HepG2 (cell line): ENCODE measurements around the gene CEBPB. TPM values are rescaled to one million over a fixed set of nuclear protein-coding genes. Genes with fewer than 3 reads are reported as not detected.

Experiments
- ATAC-seq: fragments of 200-7000 bp; cut with Tn5 transposase; 3 replicates; pipeline ENCODE4 v1.9.1; 2020; ENCODE audit warnings: mild to moderate bottlenecking, moderate library complexity
- BruUV-seq: library from RNA; stranded (reverse); fragments of 400-500 nt; replicated peaks from 2 replicates; lab custom pipeline; 2021; lab: Mats Ljungman, UMichigan
- CTCF ChIA-PET: fragments of 300-600 bp; formaldehyde crosslinking; extraction: SDS; loops from one replicate; lab custom pipeline; 2021; ENCODE audit warnings: low total read pairs, inconsistent platforms, low intra/inter-chr PET ratio; lab: Yijun Ruan, JAX
- POLR2A ChIA-PET: fragments of 350-600 bp; sonication (Branson Sonifier 250); formaldehyde crosslinking; loops from one replicate; lab custom pipeline; 2020; ENCODE audit warnings: antibody characterized with exemption, inconsistent platforms; lab: Yijun Ruan, JAX
- DNase-seq: peaks from one replicate; pipeline ENCODE4 v3.0.0-alpha.2; 2015; ENCODE audit warnings: low spot score
- FAIRE-seq: peaks from 3 replicates; lab custom pipeline; 2011; peaks lifted over from hg19 to GRCh38; lab: Jason Lieb, UNC
- H2AFZ ChIP-seq: one replicate; pipeline ENCODE4 v1.6.1; 2011; ENCODE audit warnings: low read length, inconsistent platforms
- H3K27ac ChIP-seq: fragments of 300-600 bp; 3 replicates; pipeline ENCODE4 v1.8.0; 2011; ENCODE audit warnings: mixed run types, mild to moderate bottlenecking, mixed read lengths, low read length, inconsistent platforms; ENCODE audit not compliant: insufficient read depth; ENCODE audit errors: extremely low read length
- H3K27me3 ChIP-seq, 2 experiments: fragments of 200-600 bp in 1 of 2; 2 replicates in 1 of 2; 3 replicates in 1 of 2; pipeline versions ENCODE4 v1.6.0 to v1.8.0; 2011; ENCODE audit warnings: low read length in 2 of 2, mild to moderate bottlenecking in 2 of 2, moderate library complexity in 2 of 2, inconsistent platforms in 1 of 2; ENCODE audit not compliant: insufficient read depth in 2 of 2, control insufficient read depth in 1 of 2
- H3K36me3 ChIP-seq, 2 experiments: fragments of 200-600 bp in 1 of 2; replicated peaks in 1 of 2; 2 replicates in 1 of 2; 3 replicates in 1 of 2; pipeline versions ENCODE4 v1.5.1 to v1.8.0; 2011; ENCODE audit warnings: low read length in 2 of 2, inconsistent platforms in 1 of 2; ENCODE audit not compliant: insufficient read depth in 2 of 2, control insufficient read depth in 1 of 2
- H3K4me1 ChIP-seq: 2 replicates; pipeline ENCODE4 v1.5.1; 2012; ENCODE audit warnings: low read length, inconsistent platforms; ENCODE audit not compliant: insufficient read depth
- H3K4me2 ChIP-seq: 2 replicates; pipeline ENCODE4 v1.6.0; 2011; ENCODE audit warnings: low read depth, low read length, inconsistent platforms
- H3K4me3 ChIP-seq, 3 experiments: fragments of 200-600 bp in 1 of 3; sonication (generic), shearing (Covaris generic) in 1 of 3; replicated peaks in 1 of 3; 2 replicates each; pipeline ENCODE4 v1.5.1; 2011 to 2016; ENCODE audit warnings: low read length in 3 of 3, inconsistent platforms in 2 of 3, low read depth in 2 of 3, mild to moderate bottlenecking in 2 of 3, control low read depth in 1 of 3, mixed read lengths in 1 of 3; ENCODE audit not compliant: insufficient read depth in 1 of 3
- H3K79me2 ChIP-seq: one replicate; pipeline ENCODE4 v1.6.1; 2011; ENCODE audit warnings: low read length, inconsistent platforms; ENCODE audit not compliant: insufficient read depth
- H3K9ac ChIP-seq: 2 replicates; pipeline ENCODE4 v1.6.0; 2011; ENCODE audit warnings: mild to moderate bottlenecking, low read depth, low read length, inconsistent platforms; ENCODE audit not compliant: insufficient read depth
- H3K9me3 ChIP-seq: 2 replicates; pipeline ENCODE4 v1.5.1; 2012; ENCODE audit warnings: mild to moderate bottlenecking, low read length
- H4K20me1 ChIP-seq: 2 replicates; pipeline ENCODE4 v1.6.0; 2011; ENCODE audit warnings: inconsistent platforms, mild to moderate bottlenecking, low read length, moderate library complexity; ENCODE audit not compliant: insufficient read depth
- CBX5 ChIP-seq: sonication (generic); formaldehyde crosslinking; IDR thresholded peaks from 2 replicates; pipeline ENCODE4 v1.4.0; 2020; ENCODE audit warnings: missing genetic modification reagents, borderline replicate concordance
- CCDC6 ChIP-seq: sonication (generic); formaldehyde crosslinking; IDR thresholded peaks from 2 replicates; pipeline ENCODE4 v1.8.1; 2022; ENCODE audit warnings: mild to moderate bottlenecking, missing genetic modification reagents, moderate library complexity
- ELF3 ChIP-seq: IDR thresholded peaks from 2 replicates; pipeline ENCODE4 v1.6.1; 2016; ENCODE audit warnings: missing genetic modification reagents, missing compliant biosample characterization
- EP300 ChIP-seq, 3 experiments: sonication (generic) in 1 of 3; formaldehyde crosslinking in 1 of 3; IDR thresholded peaks; 2 replicates each; pipeline versions ENCODE4 v1.5.1 to v1.6.1; 2011 to 2020; ENCODE audit warnings: low read depth in 2 of 3, low read length in 2 of 3, borderline replicate concordance in 1 of 3, improper control_type of control experiment in 1 of 3, mild to moderate bottlenecking in 1 of 3, missing genetic modification reagents in 1 of 3, moderate library complexity in 1 of 3
- ETV5 ChIP-seq: IDR thresholded peaks from 2 replicates; pipeline ENCODE4 v1.6.1; 2018; ENCODE audit warnings: missing biosample characterization, missing genetic modification reagents, inconsistent platforms, borderline replicate concordance
- FOXA1 ChIP-seq, 2 experiments: fragments of 450-650 bp in 1 of 2; sonication (generic) in 1 of 2; formaldehyde crosslinking in 1 of 2; IDR thresholded peaks; 2 replicates each; pipeline versions ENCODE4 v1.4.0 to v1.6.1; 2016 to 2020; ENCODE audit warnings: missing genetic modification reagents in 1 of 2
- FOXA3 ChIP-seq: IDR thresholded peaks from 2 replicates; pipeline ENCODE4 v1.6.1; 2016; ENCODE audit warnings: missing genetic modification reagents, missing compliant biosample characterization
- IKZF1 ChIP-seq: fragments of 450-650 bp; IDR thresholded peaks from 2 replicates; pipeline ENCODE4 v1.7.1; 2016
- KDM1A ChIP-seq: IDR thresholded peaks from 2 replicates; pipeline ENCODE4 v1.6.1; 2016; ENCODE audit warnings: missing compliant biosample characterization
- MAFF ChIP-seq: IDR thresholded peaks from 2 replicates; pipeline ENCODE4 v1.6.1; 2011; ENCODE audit warnings: low read depth, low read length, improper control_type of control experiment
- MAFK ChIP-seq, 2 experiments: IDR thresholded peaks in 1 of 2; conservative IDR thresholded peaks in 1 of 2; 2 replicates each; pipeline ENCODE4 v1.6.1; 2011; ENCODE audit warnings: improper control_type of control experiment in 2 of 2, low read length in 2 of 2
- MEIS2 ChIP-seq: sonication (generic); formaldehyde crosslinking; IDR thresholded peaks from 2 replicates; pipeline ENCODE4 v1.9.0; 2021; ENCODE audit warnings: mild to moderate bottlenecking, missing genetic modification reagents
- NFYB ChIP-seq: sonication (generic); formaldehyde crosslinking; IDR thresholded peaks from 2 replicates; pipeline ENCODE4 v1.4.0; 2020; ENCODE audit warnings: missing genetic modification reagents
- RORA ChIP-seq: sonication (generic); formaldehyde crosslinking; IDR thresholded peaks from 2 replicates; pipeline ENCODE4 v1.5.0; 2020; ENCODE audit warnings: mild to moderate bottlenecking, missing genetic modification reagents, moderate library complexity
- RXRA ChIP-seq: sonication (generic); formaldehyde crosslinking; IDR thresholded peaks from 2 replicates; pipeline ENCODE4 v1.5.1; 2020; ENCODE audit warnings: missing genetic modification reagents
- SATB2 ChIP-seq: sonication (generic); formaldehyde crosslinking; IDR thresholded peaks from 2 replicates; pipeline ENCODE4 v1.5.0; 2020; ENCODE audit warnings: missing genetic modification reagents
- TAF1 ChIP-seq: sonication (generic); formaldehyde crosslinking; IDR thresholded peaks from 2 replicates; pipeline ENCODE4 v1.4.0; 2020; ENCODE audit warnings: missing genetic modification reagents
- TOE1 ChIP-seq: sonication (generic); formaldehyde crosslinking; IDR thresholded peaks from 2 replicates; pipeline ENCODE4 v1.4.0; 2020; ENCODE audit warnings: mild to moderate bottlenecking, missing genetic modification reagents
- ZMYM3 ChIP-seq: sonication (generic); formaldehyde crosslinking; IDR thresholded peaks from 2 replicates; pipeline ENCODE4 v1.5.1; 2020; ENCODE audit warnings: mild to moderate bottlenecking, missing genetic modification reagents
- ZNF143 ChIP-seq: sonication (generic); formaldehyde crosslinking; IDR thresholded peaks from 2 replicates; pipeline ENCODE4 v1.4.0; 2020; ENCODE audit warnings: missing genetic modification reagents
- ZNF746 ChIP-seq: sonication (generic); formaldehyde crosslinking; IDR thresholded peaks from 2 replicates; pipeline ENCODE4 v1.8.0; 2022; ENCODE audit warnings: mild to moderate bottlenecking, missing genetic modification reagents
- WGBS: methylation state at CpG from one replicate; pipeline ENCODE4 v1.1.6; 2017; ENCODE audit warnings: low lambda C conversion rate; 5-methylcytosine and 5-hydroxymethylcytosine counted together
- in situ Hi-C: cut with HindIII; loops from 2 replicates; pipeline ENCODE4 v1.10.0; 2017; ENCODE audit warnings: low pct_unique_long_range_greater_than_20kb; ENCODE audit not compliant: extremely low pct_ligation_motif_present
- intact Hi-C: fragments of 100-400 bp; cut with micrococcal nuclease; formaldehyde crosslinking; loops from one replicate; pipeline ENCODE4 v1.10.0; 2022; ENCODE audit not compliant: unreplicated experiment
- polyA plus RNA-seq, 8 experiments: library from polyadenylated mRNA; depleted of rRNA in 3 of 8; stranded (reverse) in 7 of 8; unstranded in 1 of 8; fragments of >200 nt; fragmentation: Illumina TruSeq in 4 of 8; extraction: Trizol in 4 of 8; gene quantifications; 2 replicates each; pipeline versions ENCODE4 v1.2.1 to v1.2.3, GENCODE V29; 2011 to 2016; ENCODE audit warnings: low read depth in 4 of 8, missing spikeins in 1 of 8, mixed read lengths in 1 of 8; ENCODE audit not compliant: insufficient read depth in 1 of 8
- total RNA-seq, 5 experiments: library from RNA; depleted of rRNA; stranded (reverse); fragments of >200 nt; fragmentation: Illumina TruSeq; extraction: Trizol; gene quantifications; 2 replicates each; pipeline ENCODE4 v1.2.3, GENCODE V29; 2016; ENCODE audit warnings: low read depth in 1 of 5
- TF ChIP-seq, protein P1 (sequence below): sonication (generic); formaldehyde crosslinking; IDR thresholded peaks from 2 replicates; pipeline ENCODE4 v1.9.0; 2022; ENCODE audit warnings: missing genetic modification reagents, mild to moderate bottlenecking, borderline replicate concordance

CEBPB gene
- total and polyA plus RNA-seq, 2 of the 13 experiments (the other 11 are each of a cell fraction or from before 2014, with no cell fraction given), result 18.5 to 28.2 TPM

DNA sequence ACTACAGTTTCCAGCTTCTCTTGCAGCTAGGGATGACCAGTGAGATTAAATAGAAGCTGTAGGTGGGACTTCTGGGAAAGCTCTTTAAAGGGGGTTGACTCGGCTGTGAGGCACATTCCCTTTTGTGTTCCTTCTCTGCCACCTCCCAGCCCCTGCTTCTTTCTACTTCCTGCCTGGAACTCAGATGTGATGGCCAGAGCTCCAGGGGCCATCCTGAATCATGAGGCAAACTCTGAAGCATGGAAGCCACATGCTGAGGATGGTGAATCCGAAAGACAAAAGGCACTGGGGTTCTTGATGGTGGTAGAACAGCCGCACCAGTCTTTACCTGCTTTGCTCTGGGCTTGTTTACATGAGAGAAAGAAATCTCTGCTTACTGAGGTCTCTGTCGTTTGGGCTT, 9.1 kb downstream of the CEBPB start:
- H3K27ac ChIP-seq, result no peak overlapping the region
- WGBS, result 45% methylated on average over 4 of the region's 4 CpGs
- no peak overlapping the region for H3K9ac ChIP-seq
- 0 out of 2 replicates have a peak, but pooled peaks have one; percentile 18 for TF ChIP-seq TAF1 (CRISPR knock-in tag)
- peak; percentile 80; the same call in 1 of the 2 replicates for TF ChIP-seq KDM1A (CRISPR knock-in tag)
- no peak for TF ChIP-seq FOXA1 (IDR thresholded peaks at IDR 0.05)
- TF ChIP-seq FOXA1 (CRISPR knock-in tag; IDR thresholded peaks at IDR 0.05), result no peak
- TF ChIP-seq SATB2, result no peak
- TF ChIP-seq CBX5 (CRISPR knock-in tag), result 0 out of 2 replicates have a peak, but pooled peaks have one; percentile 40
- TF ChIP-seq, protein P1, sequence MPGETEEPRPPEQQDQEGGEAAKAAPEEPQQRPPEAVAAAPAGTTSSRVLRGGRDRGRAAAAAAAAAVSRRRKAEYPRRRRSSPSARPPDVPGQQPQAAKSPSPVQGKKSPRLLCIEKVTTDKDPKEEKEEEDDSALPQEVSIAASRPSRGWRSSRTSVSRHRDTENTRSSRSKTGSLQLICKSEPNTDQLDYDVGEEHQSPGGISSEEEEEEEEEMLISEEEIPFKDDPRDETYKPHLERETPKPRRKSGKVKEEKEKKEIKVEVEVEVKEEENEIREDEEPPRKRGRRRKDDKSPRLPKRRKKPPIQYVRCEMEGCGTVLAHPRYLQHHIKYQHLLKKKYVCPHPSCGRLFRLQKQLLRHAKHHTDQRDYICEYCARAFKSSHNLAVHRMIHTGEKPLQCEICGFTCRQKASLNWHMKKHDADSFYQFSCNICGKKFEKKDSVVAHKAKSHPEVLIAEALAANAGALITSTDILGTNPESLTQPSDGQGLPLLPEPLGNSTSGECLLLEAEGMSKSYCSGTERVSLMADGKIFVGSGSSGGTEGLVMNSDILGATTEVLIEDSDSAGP (CRISPR knock-in tag), result no peak
- TF ChIP-seq ZNF746 (CRISPR knock-in tag), result no peak
- TF ChIP-seq TOE1 (CRISPR knock-in tag), result no peak
- TF ChIP-seq ETV5 (CRISPR knock-in tag), result 0 out of 2 replicates have a peak, but pooled peaks have one; percentile 33
- TF ChIP-seq MEIS2, result no peak
- TF ChIP-seq NFYB (CRISPR knock-in tag), result no peak
- TF ChIP-seq CCDC6 (CRISPR knock-in tag), result no peak
- 0 out of 2 replicates have a peak, but pooled peaks have one; percentile 8 for TF ChIP-seq FOXA3
- peak; percentile 30; the same call in 1 of the 2 replicates for TF ChIP-seq ELF3
- no peak for TF ChIP-seq RORA (CRISPR knock-in tag)
- peak; percentile 80 for TF ChIP-seq ZMYM3 (CRISPR knock-in tag)
- no peak for TF ChIP-seq ZNF143
- no peak for TF ChIP-seq RXRA (CRISPR knock-in tag)
- no peak for TF ChIP-seq MAFK (conservative IDR thresholded peaks at IDR 0.05 in 1 of 2, IDR thresholded peaks at IDR 0.05 in 1 of 2; ENCODE audit: low read length in 2 of 2)
- TF ChIP-seq EP300 (IDR thresholded peaks at IDR 0.05; ENCODE audit: low read depth in 2 of 2, low read length in 2 of 2), result no peak
- TF ChIP-seq EP300 (CRISPR knock-in tag; IDR thresholded peaks at IDR 0.05; ENCODE audit: borderline replicate concordance), result 0 out of 2 replicates have a peak, but pooled peaks have one; percentile 23
- no peak for TF ChIP-seq IKZF1
- TF ChIP-seq MAFF, result no peak
- POLR2A ChIA-PET, result interaction anchor here (0.9 to 1.4 kb wide), 3 partner anchors 9 to 121 kb away, joined by 3 to 4 read pairs (median 3); no protein-coding TSS in a partner anchor
- peaks cover 5% of the 10 kb centered on the region; the same call in 1 of the 2 replicates for H4K20me1 ChIP-seq
- no peak overlapping the region for H3K4me3 ChIP-seq
- H3K36me3 ChIP-seq, result no peaks in the 10 kb centered on the region
- DNase-seq (no peak), ATAC-seq (no peak), FAIRE-seq (no peak)
- no peaks in the 10 kb centered on the region for H3K9me3 ChIP-seq
- no peak overlapping the region for H2AFZ ChIP-seq
- H3K4me2 ChIP-seq, result no peak overlapping the region
- H3K4me1 ChIP-seq, result peaks cover 20% of the 10 kb centered on the region
- intact Hi-C loops, result loop anchor here (10.0 kb wide), 1 partner anchor 45 kb away; no protein-coding TSS in a partner anchor
- H3K79me2 ChIP-seq, result no peaks in the 10 kb centered on the region
- CTCF ChIA-PET, result no interaction called here
- no TSS peak for BruUV-seq
- in situ Hi-C loops, result no loop called here
- peaks cover 0 to 10% of the 10 kb centered on the region in 2 experiments; a peak in 4 of 5 replicates for H3K27me3 ChIP-seq
